OCI-M2 (cell line): Measurements from ENCODE around the gene NDUFA1.
"Not testable (repeated sequence)": the region's sequence is repeated elsewhere in the genome, so short reads cannot be mapped to it uniquely, and the experiment has no call there.

Experiments used
- DNase-seq: peaks from one replicate; lab custom pipeline; 2025; ENCODE audit not compliant: unreplicated experiment; lab: John Stamatoyannopoulos, UW

NDUFA1 gene

GRCh38 chrX:119871599-119872395 is at the start of gene NDUFA1, which contains the start of gene RNF113A:
NDUFA1 (plus strand) TSS chrX:119871832; CDS start chrX:119871912, 80 bp downstream.
RNF113A (minus strand) TSS chrX:119871733; CDS start chrX:119871613, 120 bp downstream.
- no peak for DNase-seq

GRCh38 chrX:119824221-119824620 is 47.4 kb upstream of the NDUFA1 start:
- not testable (repeated sequence) for DNase-seq

- no peak for DNase-seq
Observed at GRCh38 chrX:119826399-119826959, 45.2 kb upstream of the NDUFA1 start.

GRCh38 chrX:119828446-119828845 is 43.2 kb upstream of the NDUFA1 start:
- DNase-seq = no peak

GRCh38 chrX:119833905-119834304 is 37.7 kb upstream of the NDUFA1 start:
- DNase-seq = no peak

- DNase-seq = no peak
Observed at GRCh38 chrX:119852382-119853353, 19.0 kb upstream of the NDUFA1 start, which contains the start of gene UPF3B. UPF3B (minus strand) TSS chrX:119852963; CDS start chrX:119852928, 35 bp downstream.

- DNase-seq = no peak
Observed at GRCh38 chrX:119853444-119853843, 18.2 kb upstream of the NDUFA1 start.

GRCh38 chrX:119870626-119871131 is 953 bp upstream of the NDUFA1 start:
- no peak for DNase-seq

- no peak for DNase-seq
Observed at GRCh38 chrX:119871245-119871598, 410 bp upstream of the NDUFA1 start.

- no peak for DNase-seq
Observed at GRCh38 chrX:119878740-119879139, 7.1 kb downstream of the NDUFA1 start.

- no peak for DNase-seq
Observed at GRCh38 chrX:119880076-119880475, 8.4 kb downstream of the NDUFA1 start.

GRCh38 chrX:119880552-119881437 is 9.2 kb downstream of the NDUFA1 start:
- DNase-seq = no peak

- no peak for DNase-seq
Observed at GRCh38 chrX:119885554-119886428, 14.2 kb downstream of the NDUFA1 start.

GRCh38 chrX:119887721-119888425 is 16.2 kb downstream of the NDUFA1 start:
- no peak for DNase-seq

GRCh38 chrX:119890626-119891025 is 19.0 kb downstream of the NDUFA1 start:
- DNase-seq = not testable (repeated sequence)

- DNase-seq = not testable (repeated sequence)
Observed at GRCh38 chrX:119891961-119892692, 20.5 kb downstream of the NDUFA1 start.

GRCh38 chrX:119895843-119896326 is 24.3 kb downstream of the NDUFA1 start, which contains the start of gene AKAP14:
AKAP14 (plus strand) TSS chrX:119895893; CDS start chrX:119903224, 7,331 bp downstream.
- no peak for DNase-seq
